HCT116 (cell line): ENCODE results near the gene FGFR4. TPM values are rescaled to one million over a fixed set of nuclear protein-coding genes. Genes with fewer than 3 reads are reported as not detected.

Experiments used
- ATAC-seq: fragments of 200-7000 bp; cut with Tn5 transposase; 2 replicates; pipeline ENCODE4 v1.9.1; 2020; ENCODE audit warnings: mild to moderate bottlenecking, moderate library complexity
- BruUV-seq: library from RNA; stranded (reverse); fragments of 400-500 nt; replicated peaks from 2 replicates; lab custom pipeline; 2021; lab: Mats Ljungman, UMichigan
- CTCF ChIA-PET: fragments of 300-600 bp; sonication (Branson Sonifier 250); formaldehyde crosslinking; loops from one replicate; lab custom pipeline; 2021; ENCODE audit warnings: antibody characterized with exemption; lab: Charles Lee
- POLR2A ChIA-PET: fragments of 300-600, 350-600 bp; sonication (Branson Sonifier 250); formaldehyde crosslinking; loops from one replicate; lab custom pipeline; 2021; ENCODE audit warnings: antibody characterized with exemption; lab: Charles Lee
- RAD21 ChIA-PET, 2 experiments: fragments of 300-600 bp; sonication (Branson Sonifier 250); formaldehyde crosslinking; loops; one replicate each; lab custom pipeline; 2023; ENCODE audit warnings: low total read pairs in 2 of 2; ENCODE audit not compliant: uncharacterized antibody in 2 of 2, unreplicated experiment in 2 of 2, low non-redundant PET in 1 of 2; lab: Charles Lee
- DNase-seq: peaks from one replicate; pipeline ENCODE4 v3.0.0-alpha.2; 2010; ENCODE audit warnings: low read depth, low spot score
- H2AFZ ChIP-seq: fragments of 200-600 bp; shearing (Covaris generic), sonication (generic); 2 replicates; pipeline ENCODE4 v1.6.1; 2017; ENCODE audit warnings: low read depth, mixed run types, mixed read lengths, antibody characterized with exemption, low read length; ENCODE audit not compliant: poor library complexity, severe bottlenecking
- H3K27ac ChIP-seq: 2 replicates; pipeline ENCODE4 v1.5.1; 2012; ENCODE audit warnings: low read depth, low read length
- H3K27me3 ChIP-seq: fragments of 200-600 bp; sonication (generic); 2 replicates; pipeline ENCODE4 v1.6.1; 2016; ENCODE audit warnings: mixed run types, low read length, mixed read lengths; ENCODE audit not compliant: insufficient read depth
- H3K36me3 ChIP-seq, 2 experiments: fragments of 200-500 bp in 1 of 2; fragments of 200-600 bp in 1 of 2; sonication (Bioruptor generic) in 1 of 2; sonication (generic) in 1 of 2; 2 replicates each; pipeline versions ENCODE4 v1.5.1 to v1.6.1; 2014 to 2016; ENCODE audit warnings: low read length in 2 of 2, inconsistent platforms in 1 of 2, mixed read lengths in 1 of 2, mixed run types in 1 of 2; ENCODE audit not compliant: insufficient read depth in 2 of 2, control insufficient read depth in 1 of 2
- H3K4me1 ChIP-seq, 2 experiments: fragments of 200-600 bp in 1 of 2; sonication (generic) in 1 of 2; 2 replicates each; pipeline versions ENCODE4 v1.5.1 to v1.6.1; 2012 to 2017; ENCODE audit warnings: low read length in 2 of 2, inconsistent platforms in 1 of 2, mild to moderate bottlenecking in 1 of 2, mixed read lengths in 1 of 2, mixed run types in 1 of 2, moderate library complexity in 1 of 2; ENCODE audit not compliant: insufficient read depth in 2 of 2, control insufficient read depth in 1 of 2
- H3K4me2 ChIP-seq: fragments of 200-600 bp; sonication (generic); 2 replicates; pipeline ENCODE4 v1.6.1; 2017; ENCODE audit warnings: mixed run types, low read length, mixed read lengths
- H3K4me3 ChIP-seq, 2 experiments: fragments of 200-600 bp in 1 of 2; sonication (generic) in 1 of 2; replicated peaks in 1 of 2; 2 replicates each; pipeline ENCODE4 v1.5.1; 2011 to 2016; ENCODE audit warnings: low read length in 2 of 2, control low read depth in 1 of 2, low read depth in 1 of 2, mild to moderate bottlenecking in 1 of 2, mixed read lengths in 1 of 2, mixed run types in 1 of 2
- H3K79me2 ChIP-seq: fragments of 200-600 bp; sonication (generic); 2 replicates; pipeline ENCODE4 v1.6.1; 2017; ENCODE audit warnings: mild to moderate bottlenecking, mixed run types, low read length, moderate library complexity, mixed read lengths; ENCODE audit not compliant: insufficient read depth
- H3K9ac ChIP-seq: fragments of 200-600 bp; sonication (generic); 2 replicates; pipeline ENCODE4 v1.6.1; 2016; ENCODE audit warnings: low read length, mixed read lengths
- H3K9me2 ChIP-seq: fragments of 200-600 bp; sonication (generic), shearing (Covaris generic); 2 replicates; pipeline ENCODE4 v1.6.1; 2017; ENCODE audit warnings: mixed run types, mild to moderate bottlenecking, moderate library complexity; ENCODE audit not compliant: insufficient read depth
- H3K9me3 ChIP-seq, 2 experiments: fragments of 200-500 bp in 1 of 2; fragments of 200-600 bp in 1 of 2; sonication (Bioruptor generic) in 1 of 2; sonication (generic) in 1 of 2; 2 replicates each; pipeline ENCODE4 v1.6.1; 2014 to 2017; ENCODE audit warnings: low read length in 2 of 2, mixed read lengths in 2 of 2, inconsistent platforms in 1 of 2, low read depth in 1 of 2, mild to moderate bottlenecking in 1 of 2, mixed run types in 1 of 2, moderate library complexity in 1 of 2; ENCODE audit not compliant: control insufficient read depth in 1 of 2, insufficient read depth in 1 of 2
- H4K20me1 ChIP-seq: fragments of 200-600 bp; sonication (generic), shearing (Covaris generic); 2 replicates; pipeline ENCODE4 v1.6.1; 2017; ENCODE audit warnings: mixed run types, mild to moderate bottlenecking, moderate library complexity; ENCODE audit not compliant: insufficient read depth
- CBX3 ChIP-seq: IDR thresholded peaks from 2 replicates; pipeline ENCODE4 v1.6.1; 2012; ENCODE audit warnings: low read depth
- CEBPB ChIP-seq: IDR thresholded peaks from 2 replicates; pipeline ENCODE4 v1.6.1; 2012; ENCODE audit warnings: low read depth
- EGR1 ChIP-seq: IDR thresholded peaks from 2 replicates; pipeline ENCODE4 v1.6.1; 2012; ENCODE audit warnings: low read depth
- EZH2 ChIP-seq: fragments of 200-600 bp; sonication (generic); IDR thresholded peaks from 2 replicates; pipeline ENCODE4 v1.6.1; 2017; ENCODE audit warnings: antibody characterized with exemption, mixed run types
- EZH2phosphoT487 ChIP-seq: fragments of 200-600 bp; IDR thresholded peaks from 2 replicates; pipeline ENCODE4 v1.6.1; 2018; ENCODE audit warnings: antibody characterized with exemption, borderline replicate concordance
- FOSL1 ChIP-seq: IDR thresholded peaks from 2 replicates; pipeline ENCODE4 v1.6.1; 2012; ENCODE audit warnings: low read depth
- JUND ChIP-seq: IDR thresholded peaks from 2 replicates; pipeline ENCODE4 v1.6.1; 2012
- POLR2A ChIP-seq: IDR thresholded peaks from 2 replicates; pipeline ENCODE4 v1.7.0; 2011; ENCODE audit warnings: borderline replicate concordance; ENCODE audit not compliant: insufficient read depth, insufficient read length; ENCODE audit errors: extremely low read depth
- POLR2AphosphoS5 ChIP-seq: IDR thresholded peaks from 2 replicates; pipeline ENCODE4 v1.6.1; 2011; ENCODE audit warnings: mild to moderate bottlenecking, low read depth, low read length, moderate library complexity
- RAD21 ChIP-seq: IDR thresholded peaks from 2 replicates; pipeline ENCODE4 v1.6.1; 2012; ENCODE audit warnings: low read depth, mild to moderate bottlenecking
- SP1 ChIP-seq: IDR thresholded peaks from 2 replicates; pipeline ENCODE4 v1.6.1; 2012; ENCODE audit warnings: low read depth
- SRF ChIP-seq: IDR thresholded peaks from 2 replicates; pipeline ENCODE4 v1.6.1; 2012; ENCODE audit warnings: low read depth
- TCF7L2 ChIP-seq: IDR thresholded peaks from 2 replicates; pipeline ENCODE4 v1.7.0; 2011; ENCODE audit warnings: borderline replicate concordance, inconsistent platforms; ENCODE audit not compliant: insufficient read depth, insufficient read length; ENCODE audit errors: extremely low read depth
- YY1 ChIP-seq: IDR thresholded peaks from 2 replicates; pipeline ENCODE4 v1.6.1; 2011; ENCODE audit warnings: low read length, low read depth, moderate library complexity, mild to moderate bottlenecking; ENCODE audit not compliant: insufficient replicate concordance; ENCODE audit errors: extremely low read depth
- ZBTB33 ChIP-seq: IDR thresholded peaks from 2 replicates; pipeline ENCODE4 v1.6.1; 2011; ENCODE audit warnings: mild to moderate bottlenecking, low read length, moderate library complexity; ENCODE audit not compliant: insufficient replicate concordance; ENCODE audit errors: extremely low read depth
- intact Hi-C: fragments of 100-400 bp; cut with micrococcal nuclease; formaldehyde crosslinking; loops from 2 replicates; pipeline ENCODE4 v1.10.0; 2022
- total RNA-seq: library from RNA; stranded (reverse); gene quantifications from one replicate; pipeline ENCODE4 v1.2.1, GENCODE V29; 2021; ENCODE audit not compliant: unreplicated experiment

The FGFR4 gene
- total RNA-seq, 1 experiment from 2014 or later, result 78.1 TPM

GRCh38 chr5:177131352-177132135, 44.8 kb downstream of the FGFR4 start:
- Histone ChIP-seq H3K9me2 (no peaks in the 10 kb centered on the region), H4K20me1 (no peaks in the 10 kb centered on the region), H2AFZ (no peak overlapping the region)
- TF ChIP-seq CEBPB (no peak), EZH2phosphoT487 (no peak), TCF7L2 (no peak), EGR1 (no peak), ZBTB33 (no peak), FOSL1 (no peak), JUND (no peak), EZH2 (no peak), YY1 (no peak), POLR2AphosphoS5 (no peak), CBX3 (no peak), SRF (no peak), SP1 (no peak), POLR2A (no peak), RAD21 (no peak)
- TF ChIP-seq, all 23 proteins: peak for 0
- Histone ChIP-seq H3K4me3 (no peak overlapping the region), H3K4me1 (peaks cover 7 to 26% of the 10 kb centered on the region in 2 experiments; a peak in 3 of 4 replicates), H3K27me3 (no peaks in the 10 kb centered on the region), H3K79me2 (peaks cover 21% of the 10 kb centered on the region), H3K27ac (no peak overlapping the region), H3K4me2 (no peak overlapping the region), H3K36me3 (peaks cover 0 to 14% of the 10 kb centered on the region in 2 experiments; a peak in 2 of 4 replicates), H3K9me3 (no peaks in the 10 kb centered on the region), H3K9ac (no peak overlapping the region)
- no peak for DNase-seq
- no TSS peak for BruUV-seq
- ChIA-PET POLR2A (no interaction called here), CTCF (interaction anchor here (1.1 kb wide), 2 partner anchors 17 to 177 kb away, joined by 3 to 4 read pairs; no protein-coding TSS in a partner anchor), RAD21 (no interaction called here)
- no peak for ATAC-seq
- intact Hi-C loops, result no loop called here
